H1 (cell line): ENCODE results near the gene DOK1. TPM values are rescaled to one million over a fixed set of nuclear protein-coding genes. Genes with fewer than 3 reads are reported as not detected.

ENCODE experiments used
- CTCF ChIA-PET: fragments of 300-600 bp; sonication (Branson Sonifier 250); formaldehyde crosslinking; loops from one replicate; lab custom pipeline; 2021; ENCODE audit not compliant: partially characterized antibody; lab: Charles Lee
- POLR2A ChIA-PET: fragments of 300-600 bp; sonication (Branson Sonifier 250); formaldehyde crosslinking; loops from one replicate; lab custom pipeline; 2021; ENCODE audit warnings: inconsistent platforms; ENCODE audit not compliant: partially characterized antibody; lab: Charles Lee
- DNase-seq, 2 experiments: peaks; one replicate each; pipeline versions ENCODE4 v3.0.0 to v3.0.0-alpha.2; 2010 to 2022; ENCODE audit warnings: low spot score in 2 of 2, low read depth in 1 of 2, mixed read lengths in 1 of 2
- FAIRE-seq: peaks from 2 replicates; lab custom pipeline; 2011; peaks lifted over from hg19 to GRCh38; lab: Jason Lieb, UNC
- H2AFZ ChIP-seq: 2 replicates; pipeline ENCODE4 v1.8.1; 2012; ENCODE audit warnings: low read length, inconsistent platforms
- H2AK5ac ChIP-seq: 2 replicates; pipeline ENCODE4 v1.6.1; 2013; ENCODE audit warnings: low read depth, low read length
- H2BK120ac ChIP-seq: replicated peaks from 2 replicates; pipeline ENCODE3; 2013; ENCODE audit warnings: low read depth, low read length, inconsistent platforms
- H2BK12ac ChIP-seq: 2 replicates; pipeline ENCODE4 v1.6.1; 2013; ENCODE audit warnings: low read depth, low read length
- H2BK15ac ChIP-seq: 2 replicates; pipeline ENCODE4 v1.6.1; 2013; ENCODE audit warnings: low read length
- H2BK20ac ChIP-seq: 2 replicates; pipeline ENCODE4 v1.6.1; 2013; ENCODE audit warnings: low read length
- H2BK5ac ChIP-seq: 2 replicates; pipeline ENCODE4 v1.6.1; 2013; ENCODE audit warnings: low read depth, low read length
- H3K14ac ChIP-seq: 2 replicates; pipeline ENCODE4 v1.6.1; 2013; ENCODE audit warnings: inconsistent platforms; ENCODE audit not compliant: insufficient read length
- H3K18ac ChIP-seq: 2 replicates; pipeline ENCODE4 v1.6.1; 2013; ENCODE audit warnings: low read length; ENCODE audit errors: extremely low read depth
- H3K23ac ChIP-seq: 2 replicates; pipeline ENCODE4 v1.6.1; 2013; ENCODE audit warnings: inconsistent platforms; ENCODE audit not compliant: insufficient read length
- H3K23me2 ChIP-seq: 2 replicates; pipeline ENCODE4 v1.6.1; 2013; ENCODE audit warnings: low read depth, low read length
- H3K27ac ChIP-seq: 2 replicates; pipeline ENCODE4 v1.6.1; 2011; ENCODE audit warnings: low read depth, low read length, inconsistent platforms
- H3K27me3 ChIP-seq, 4 experiments: replicated peaks in 1 of 4; 1 replicate in 1 of 4; 2 replicates in 3 of 4; pipeline versions ENCODE4 v1.6.1 to v1.8.1; 2011 to 2013; ENCODE audit warnings: low read length in 3 of 4, mild to moderate bottlenecking in 3 of 4, inconsistent platforms in 2 of 4, mixed read lengths in 2 of 4, moderate library complexity in 1 of 4; ENCODE audit not compliant: control insufficient read depth in 3 of 4, insufficient read depth in 3 of 4; ENCODE audit errors: extremely low read depth in 1 of 4
- H3K36me3 ChIP-seq, 4 experiments: 2 replicates each; pipeline versions ENCODE4 v1.6.1 to v1.8.1; 2011 to 2013; ENCODE audit warnings: mild to moderate bottlenecking in 4 of 4, low read length in 3 of 4, moderate library complexity in 2 of 4, control low read depth in 1 of 4, inconsistent platforms in 1 of 4; ENCODE audit not compliant: insufficient read depth in 4 of 4, control insufficient read depth in 2 of 4
- H3K4ac ChIP-seq: replicated peaks from 2 replicates; pipeline ENCODE3; 2013; ENCODE audit warnings: low read length, low read depth, mixed read lengths, inconsistent platforms; ENCODE audit not compliant: insufficient read length
- H3K4me1 ChIP-seq, 4 experiments: replicated peaks in 1 of 4; 1 replicate in 1 of 4; 2 replicates in 3 of 4; pipeline versions ENCODE4 v1.6.1 to v1.8.1; 2011 to 2013; ENCODE audit warnings: low read length in 3 of 4, inconsistent platforms in 2 of 4, mixed read lengths in 1 of 4; ENCODE audit not compliant: insufficient read depth in 4 of 4, control insufficient read depth in 3 of 4
- H3K4me2 ChIP-seq, 2 experiments: 2 replicates each; pipeline versions ENCODE4 v1.6.1 to v1.8.1; 2011 to 2013; ENCODE audit warnings: low read depth in 2 of 2, low read length in 2 of 2, control low read depth in 1 of 2, inconsistent platforms in 1 of 2, mild to moderate bottlenecking in 1 of 2; ENCODE audit not compliant: insufficient read depth in 1 of 2
- H3K4me3 ChIP-seq, 4 experiments: fragments of 200-600, 300-600 bp in 1 of 4; sonication (generic), shearing (Covaris generic), sonication (Bioruptor Twin) in 1 of 4; 2 replicates each; pipeline versions ENCODE4 v1.5.1 to v1.8.1; 2011 to 2016; ENCODE audit warnings: low read length in 4 of 4, low read depth in 3 of 4, control low read depth in 2 of 4, inconsistent platforms in 2 of 4, mild to moderate bottlenecking in 2 of 4, mixed read lengths in 1 of 4, moderate library complexity in 1 of 4; ENCODE audit not compliant: insufficient read depth in 2 of 4; ENCODE audit errors: extremely low read depth in 1 of 4
- H3K56ac ChIP-seq: replicated peaks from 2 replicates; pipeline ENCODE3; 2013; ENCODE audit warnings: low read depth, mild to moderate bottlenecking, mixed read lengths, low read length, inconsistent platforms; ENCODE audit not compliant: insufficient read length
- H3K79me1 ChIP-seq: 2 replicates; pipeline ENCODE4 v1.6.1; 2013; ENCODE audit warnings: low read depth, low read length, control low read depth
- H3K79me2 ChIP-seq, 2 experiments: 2 replicates each; pipeline versions ENCODE4 v1.6.1 to v1.8.1; 2012 to 2013; ENCODE audit warnings: low read length in 2 of 2, mild to moderate bottlenecking in 2 of 2, inconsistent platforms in 1 of 2; ENCODE audit not compliant: insufficient read depth in 2 of 2, control insufficient read depth in 1 of 2
- H3K9ac ChIP-seq, 4 experiments: replicated peaks in 1 of 4; 1 replicate in 1 of 4; 2 replicates in 3 of 4; pipeline versions ENCODE4 v1.6.1 to v1.8.1; 2011 to 2013; ENCODE audit warnings: low read depth in 3 of 4, low read length in 3 of 4, control low read depth in 2 of 4, mild to moderate bottlenecking in 2 of 4, moderate library complexity in 2 of 4, inconsistent platforms in 1 of 4; ENCODE audit errors: extremely low read depth in 1 of 4
- H3K9me3 ChIP-seq, 2 experiments: 2 replicates each; pipeline versions ENCODE4 v1.6.1 to v1.8.1; 2012 to 2013; ENCODE audit warnings: mild to moderate bottlenecking in 2 of 2, moderate library complexity in 2 of 2, control low read depth in 1 of 2, inconsistent platforms in 1 of 2, low read depth in 1 of 2, low read length in 1 of 2, mixed read lengths in 1 of 2; ENCODE audit not compliant: insufficient read depth in 2 of 2
- H4K20me1 ChIP-seq, 2 experiments: replicated peaks in 1 of 2; 2 replicates each; pipeline versions ENCODE3 to v1.8.1; 2011 to 2013; ENCODE audit warnings: inconsistent platforms in 2 of 2, low read length in 2 of 2, mild to moderate bottlenecking in 1 of 2; ENCODE audit not compliant: insufficient read depth in 2 of 2, control insufficient read depth in 1 of 2
- H4K5ac ChIP-seq: 2 replicates; pipeline ENCODE4 v1.6.1; 2013; ENCODE audit warnings: low read length, low read depth, mixed read lengths, inconsistent platforms; ENCODE audit not compliant: insufficient read length
- H4K8ac ChIP-seq: 2 replicates; pipeline ENCODE4 v1.8.0; 2013; ENCODE audit warnings: mild to moderate bottlenecking, moderate library complexity, low read length, inconsistent platforms; ENCODE audit not compliant: insufficient read depth; ENCODE audit errors: extremely low read depth
- H4K91ac ChIP-seq: replicated peaks from 2 replicates; pipeline ENCODE3; 2013; ENCODE audit warnings: low read length, mixed read lengths, inconsistent platforms; ENCODE audit not compliant: insufficient read length
- BACH1 ChIP-seq: IDR thresholded peaks from 2 replicates; pipeline ENCODE4 v1.6.1; 2012; ENCODE audit warnings: low read length, improper control_type of control experiment
- BRCA1 ChIP-seq: IDR thresholded peaks from 2 replicates; pipeline ENCODE4 v1.6.1; 2012; ENCODE audit warnings: low read depth, low read length, improper control_type of control experiment
- CEBPB ChIP-seq: IDR thresholded peaks from 2 replicates; pipeline ENCODE4 v1.6.1; 2012; ENCODE audit warnings: low read depth, low read length
- CTCF ChIP-seq, 3 experiments: IDR thresholded peaks; 1 replicate in 2 of 3; 2 replicates in 1 of 3; pipeline versions ENCODE4 v1.5.1 to v1.6.1; 2011; ENCODE audit warnings: low read length in 3 of 3, mild to moderate bottlenecking in 3 of 3, inconsistent platforms in 2 of 3, low read depth in 1 of 3, moderate library complexity in 1 of 3; ENCODE audit not compliant: insufficient read depth in 1 of 3; ENCODE audit errors: control extremely low read depth in 1 of 3
- POU5F1 ChIP-seq: IDR thresholded peaks from 2 replicates; pipeline ENCODE4 v1.6.1; 2011; ENCODE audit warnings: low read depth, mild to moderate bottlenecking, low read length, moderate library complexity
- SAP30 ChIP-seq: fragments of 300-600 bp; sonication (generic); IDR thresholded peaks from 2 replicates; pipeline ENCODE4 v1.7.1; 2012; ENCODE audit warnings: low read length, moderate library complexity, mild to moderate bottlenecking, inconsistent platforms; ENCODE audit not compliant: insufficient read depth, insufficient replicate concordance
- SIRT6 ChIP-seq: IDR thresholded peaks from one replicate; pipeline ENCODE4 v1.7.1; 2012; ENCODE audit warnings: low read length, inconsistent platforms
- SP1 ChIP-seq: IDR thresholded peaks from 2 replicates; pipeline ENCODE4 v1.6.1; 2011; ENCODE audit warnings: low read depth, low read length
- SP2 ChIP-seq: IDR thresholded peaks from 2 replicates; pipeline ENCODE4 v1.6.1; 2012; ENCODE audit warnings: mild to moderate bottlenecking, low read length, inconsistent platforms
- SRF ChIP-seq: IDR thresholded peaks from 2 replicates; pipeline ENCODE4 v1.6.1; 2011; ENCODE audit warnings: mild to moderate bottlenecking, low read depth, low read length, moderate library complexity
- TBP ChIP-seq: IDR thresholded peaks from 2 replicates; pipeline ENCODE4 v1.6.1; 2011; ENCODE audit warnings: low read depth, low read length, improper control_type of control experiment
- ZNF274 ChIP-seq: IDR thresholded peaks from 2 replicates; pipeline ENCODE4 v1.7.0; 2012; ENCODE audit warnings: low read length, borderline replicate concordance; ENCODE audit errors: extremely low read depth
- WGBS, 2 experiments: shearing (Covaris generic) in 1 of 2; methylation state at CpG; one replicate each; pipeline versions ENCODE4 v1.1.6 to v1.1.7; 2013 to 2015; ENCODE audit warnings: low lambda C conversion rate in 2 of 2, mixed read lengths in 2 of 2, inconsistent platforms in 1 of 2, low coverage in 1 of 2, missing lambda C conversion rate in 1 of 2; ENCODE audit not compliant: insufficient replicate concordance in 2 of 2, insufficient coverage in 1 of 2, insufficient read length in 1 of 2; ENCODE audit errors: extremely low coverage in 1 of 2, missing lambda C conversion rate in 1 of 2; 5-methylcytosine and 5-hydroxymethylcytosine counted together
- polyA plus RNA-seq, 7 experiments: library from polyadenylated mRNA; depleted of rRNA in 3 of 7; stranded (reverse) in 5 of 7; unstranded in 2 of 7; fragments of >200 nt in 5 of 7; fragments of 200-250 nt in 2 of 7; gene quantifications; 1 replicate in 5 of 7; 2 replicates in 1 of 7; 4 replicates in 1 of 7; pipeline versions ENCODE4 v1.2.1 to v1.2.3, GENCODE V29; 2011 to 2013; ENCODE audit warnings: missing spikeins in 2 of 7, mixed read lengths in 2 of 7
- total RNA-seq: library from RNA; stranded (reverse); fragmentation: NEBNext Ultra II Directional; extraction: Animal tissue kit (Norgen Biotek cat#: 25700); gene quantifications from 2 replicates; pipeline ENCODE4 v1.2.1, GENCODE V29; 2021

The DOK1 gene
- total and polyA plus RNA-seq, 2 of the 8 experiments (the other 6 are each of a cell fraction or from before 2014, with no cell fraction given) = 11.0 to 14.3 TPM

GRCh38 chr2:74575320-74575719, 20.8 kb downstream of the DOK1 start:
- no peak overlapping the region for H2BK12ac ChIP-seq
- whole genome bisulfite sequencing, 2 experiments = 93% methylated on average over 4 of the region's 4 CpGs; no CpG with 5 or more reads in 1 of the 2 experiments
- H2BK120ac ChIP-seq = no peak overlapping the region
- ChIA-PET POLR2A (interaction anchor here (1.1 kb wide), 1 partner anchor 69 kb away, joined by 4 read pairs; no protein-coding TSS in a partner anchor), CTCF (interaction anchor here (0.8 to 10.0 kb wide), 8 partner anchors 8 to 241 kb away, joined by 3 to 158 read pairs (median 4); partner anchors contain the start of genes CCDC142 and TTC31)
- H3K14ac ChIP-seq = no peak overlapping the region
- H2BK20ac ChIP-seq = no peak overlapping the region
- no peak overlapping the region for H3K4me3 ChIP-seq
- H2BK5ac ChIP-seq = no peak overlapping the region
- no peak overlapping the region for H4K8ac ChIP-seq
- no peak overlapping the region for H2AFZ ChIP-seq
- H4K20me1 ChIP-seq = no peaks in the 10 kb centered on the region
- no peaks in the 10 kb centered on the region for H3K27me3 ChIP-seq
- no peak overlapping the region for H3K56ac ChIP-seq
- H3K4ac ChIP-seq = no peak overlapping the region
- no peak overlapping the region for H3K27ac ChIP-seq
- no peak overlapping the region for H4K5ac ChIP-seq
- no peak overlapping the region for H3K9ac ChIP-seq
- 0 out of 2 replicates have a peak, but pooled peaks cover 1% of the 10 kb centered on the region for H3K23me2 ChIP-seq
- H3K18ac ChIP-seq = no peak overlapping the region
- no peak overlapping the region for H3K4me2 ChIP-seq
- H3K4me1 ChIP-seq = no peaks in the 10 kb centered on the region
- DNase-seq (no peak), FAIRE-seq (no peak)
- H3K23ac ChIP-seq = no peak overlapping the region
- H3K36me3 ChIP-seq = no peaks in the 10 kb centered on the region
- H3K79me1 ChIP-seq = no peaks in the 10 kb centered on the region
- H2AK5ac ChIP-seq = no peak overlapping the region
- no peaks in the 10 kb centered on the region for H3K9me3 ChIP-seq
- no peak overlapping the region for H2BK15ac ChIP-seq
- no peak overlapping the region for H4K91ac ChIP-seq
- no peaks in the 10 kb centered on the region for H3K79me2 ChIP-seq
- TF ChIP-seq BACH1 = no peak
- TF ChIP-seq SP2 = no peak
- no peak for TF ChIP-seq SRF
- no peak for TF ChIP-seq SIRT6
- TF ChIP-seq BRCA1 = no peak
- no peak for TF ChIP-seq POU5F1
- TF ChIP-seq SP1 = no peak
- TF ChIP-seq CTCF (IDR thresholded peaks at IDR 0.05; ENCODE audit: control extremely low read depth in 1 of 3, insufficient read depth in 1 of 3, low read depth in 1 of 3, low read length in 3 of 3) = no peak
- no peak for TF ChIP-seq CEBPB
- TF ChIP-seq SAP30 = no peak
- no peak for TF ChIP-seq TBP
- no peak for TF ChIP-seq ZNF274
